ENCODE data around the gene TMEM222.

Gene TMEM222

DNA sequence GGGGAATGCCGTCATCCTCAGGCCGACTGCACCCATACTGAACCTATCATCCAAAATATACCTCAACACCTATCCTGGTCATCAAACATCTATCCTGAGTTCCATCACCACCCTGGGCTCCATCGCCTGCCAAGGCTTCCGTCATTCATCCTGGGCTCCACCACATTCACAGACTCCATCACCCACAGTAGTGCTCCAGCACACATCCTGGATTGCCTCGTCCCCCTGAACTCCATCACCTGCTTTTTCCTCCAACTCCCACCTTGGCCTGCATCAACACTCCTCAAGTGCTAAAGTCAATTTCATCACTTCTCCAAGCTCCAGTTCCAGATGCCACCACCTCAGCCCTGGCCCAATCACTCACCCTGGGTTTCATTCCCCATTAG, 37.0 kb downstream of the TMEM222 start:
- no peak overlapping the region for H3K4me3 ChIP-seq (ENCODE audit: low read depth, low read length)
- DNase-seq (ENCODE audit: low read depth): no peak
- TF ChIP-seq, protein P1, sequence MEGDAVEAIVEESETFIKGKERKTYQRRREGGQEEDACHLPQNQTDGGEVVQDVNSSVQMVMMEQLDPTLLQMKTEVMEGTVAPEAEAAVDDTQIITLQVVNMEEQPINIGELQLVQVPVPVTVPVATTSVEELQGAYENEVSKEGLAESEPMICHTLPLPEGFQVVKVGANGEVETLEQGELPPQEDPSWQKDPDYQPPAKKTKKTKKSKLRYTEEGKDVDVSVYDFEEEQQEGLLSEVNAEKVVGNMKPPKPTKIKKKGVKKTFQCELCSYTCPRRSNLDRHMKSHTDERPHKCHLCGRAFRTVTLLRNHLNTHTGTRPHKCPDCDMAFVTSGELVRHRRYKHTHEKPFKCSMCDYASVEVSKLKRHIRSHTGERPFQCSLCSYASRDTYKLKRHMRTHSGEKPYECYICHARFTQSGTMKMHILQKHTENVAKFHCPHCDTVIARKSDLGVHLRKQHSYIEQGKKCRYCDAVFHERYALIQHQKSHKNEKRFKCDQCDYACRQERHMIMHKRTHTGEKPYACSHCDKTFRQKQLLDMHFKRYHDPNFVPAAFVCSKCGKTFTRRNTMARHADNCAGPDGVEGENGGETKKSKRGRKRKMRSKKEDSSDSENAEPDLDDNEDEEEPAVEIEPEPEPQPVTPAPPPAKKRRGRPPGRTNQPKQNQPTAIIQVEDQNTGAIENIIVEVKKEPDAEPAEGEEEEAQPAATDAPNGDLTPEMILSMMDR (conservative IDR thresholded peaks at IDR 0.05; ENCODE audit: low read depth, low read length): no peak

- TF ChIP-seq, protein P1 (conservative IDR thresholded peaks at IDR 0.05; ENCODE audit: low read depth, low read length): no peak
- H3K4me3 ChIP-seq (ENCODE audit: low read depth, low read length): no peak overlapping the region
- DNase-seq (ENCODE audit: low read depth): no peak
Observed at GRCh38 chr1:27359822-27360158, 37.8 kb downstream of the TMEM222 start.

DNA sequence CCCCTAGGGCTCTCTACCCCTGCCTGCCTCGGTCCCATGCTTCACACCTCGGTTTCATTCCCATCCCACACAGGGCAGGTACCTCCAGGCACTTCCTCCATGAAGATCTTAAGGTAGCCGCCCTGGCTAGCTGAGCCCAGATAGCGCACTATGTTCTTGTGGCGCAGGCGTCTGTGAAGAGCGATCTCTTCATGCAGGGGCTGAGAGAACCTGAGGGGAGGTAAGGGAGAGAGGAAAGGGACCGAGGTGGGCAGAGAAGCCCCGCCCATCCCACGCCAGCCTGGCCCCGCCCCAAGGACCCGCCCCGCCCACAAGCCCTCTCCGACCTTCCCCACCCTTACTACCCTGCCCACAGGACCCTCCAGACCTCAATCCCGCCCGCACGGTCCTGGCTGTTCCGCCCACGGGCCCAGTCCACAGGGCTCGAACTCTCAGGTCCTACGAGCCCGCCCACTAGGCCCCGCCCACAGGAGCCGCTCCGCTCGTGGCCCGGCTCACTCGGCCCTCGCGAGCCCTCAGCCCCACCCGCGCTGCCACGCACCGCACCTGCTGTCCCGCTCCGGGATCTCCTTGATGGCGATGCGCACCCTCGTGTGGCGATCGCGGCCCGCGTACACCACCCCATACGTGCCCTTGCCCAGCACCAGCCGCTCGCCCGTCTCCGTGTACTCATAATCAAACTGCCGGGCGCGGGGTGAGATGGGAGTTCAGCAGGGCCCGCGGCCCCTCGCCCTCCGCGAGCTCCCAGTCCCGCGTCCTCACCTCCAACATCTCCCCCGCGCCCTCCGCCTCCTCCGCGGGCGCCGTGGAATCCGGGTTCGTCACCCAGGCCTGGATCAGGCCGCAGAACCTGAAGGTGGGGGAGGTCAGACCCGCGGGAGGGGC, 38.4 kb downstream of the TMEM222 start:
- TF ChIP-seq, protein P1 (conservative IDR thresholded peaks at IDR 0.05; ENCODE audit: low read depth, low read length): no peak
- DNase-seq (ENCODE audit: low read depth): no peak
- no peak overlapping the region for H3K4me3 ChIP-seq (ENCODE audit: low read depth, low read length)

DNA sequence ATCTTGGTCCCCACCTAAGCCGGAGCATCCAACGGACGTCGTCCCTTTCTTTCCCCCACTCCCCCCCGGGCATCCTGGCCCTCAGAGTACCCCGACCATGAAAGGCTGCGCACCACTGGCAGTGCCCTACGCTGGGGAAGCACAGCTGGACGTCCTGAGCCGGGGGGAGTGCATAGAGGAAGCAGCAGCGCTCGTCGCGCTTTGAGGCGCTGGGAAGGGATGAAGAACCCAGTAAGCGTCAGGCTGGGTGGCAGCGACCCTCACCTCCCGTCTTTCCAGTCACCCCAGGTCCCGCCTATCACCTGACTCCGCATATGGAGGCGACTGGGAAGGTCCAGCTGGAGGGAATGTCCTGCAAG, 39.1 kb downstream of the TMEM222 start:
- TF ChIP-seq, protein P1 (conservative IDR thresholded peaks at IDR 0.05; ENCODE audit: low read depth, low read length): no peak
- H3K4me3 ChIP-seq (ENCODE audit: low read depth, low read length): no peak overlapping the region
- DNase-seq (ENCODE audit: low read depth): no peak

- H3K4me3 ChIP-seq (ENCODE audit: low read depth, low read length): no peak overlapping the region
- TF ChIP-seq, protein P1 (conservative IDR thresholded peaks at IDR 0.05; ENCODE audit: low read depth, low read length): no peak
- DNase-seq (ENCODE audit: low read depth): no peak
Observed at GRCh38 chr1:27361553-27361952, 39.6 kb downstream of the TMEM222 start.

- DNase-seq (ENCODE audit: low read depth): no peak
- TF ChIP-seq, protein P1 (conservative IDR thresholded peaks at IDR 0.05; ENCODE audit: low read depth, low read length): no peak
- no peak overlapping the region for H3K4me3 ChIP-seq (ENCODE audit: low read depth, low read length)
Observed at GRCh38 chr1:27363766-27364695, 42.1 kb downstream of the TMEM222 start.
